Astrocyte (in vitro differentiated cells and primary cell): ENCODE measurements around the gene ACOX2.

Experiments
- CTCF ChIP-seq: IDR thresholded peaks from 2 replicates; pipeline ENCODE4 v1.5.1; 2011; ENCODE audit warnings: low read depth, mild to moderate bottlenecking, inconsistent platforms, low read length, moderate library complexity; ENCODE audit not compliant: insufficient read depth
- EZH2 ChIP-seq: IDR thresholded peaks from 2 replicates; pipeline ENCODE4 v1.6.1; 2012; ENCODE audit warnings: mild to moderate bottlenecking, low read length, inconsistent platforms; ENCODE audit not compliant: insufficient read depth

GRCh38 chr3:58526515-58526957 lies 10.5 kb downstream of the ACOX2 start:
- TF ChIP-seq CTCF (no peak), EZH2 (no peak)
